ENCODE results near the gene CHST12. TPM values are rescaled to one million over a fixed set of nuclear protein-coding genes. Genes with fewer than 3 reads are reported as not detected.

The CHST12 gene
- total and polyA plus RNA-seq, 10 of the 15 experiments (the other 5 are each of a cell fraction or from before 2014, with no cell fraction given), result 0.05 to 14.2 (median 3.3) TPM

DNA sequence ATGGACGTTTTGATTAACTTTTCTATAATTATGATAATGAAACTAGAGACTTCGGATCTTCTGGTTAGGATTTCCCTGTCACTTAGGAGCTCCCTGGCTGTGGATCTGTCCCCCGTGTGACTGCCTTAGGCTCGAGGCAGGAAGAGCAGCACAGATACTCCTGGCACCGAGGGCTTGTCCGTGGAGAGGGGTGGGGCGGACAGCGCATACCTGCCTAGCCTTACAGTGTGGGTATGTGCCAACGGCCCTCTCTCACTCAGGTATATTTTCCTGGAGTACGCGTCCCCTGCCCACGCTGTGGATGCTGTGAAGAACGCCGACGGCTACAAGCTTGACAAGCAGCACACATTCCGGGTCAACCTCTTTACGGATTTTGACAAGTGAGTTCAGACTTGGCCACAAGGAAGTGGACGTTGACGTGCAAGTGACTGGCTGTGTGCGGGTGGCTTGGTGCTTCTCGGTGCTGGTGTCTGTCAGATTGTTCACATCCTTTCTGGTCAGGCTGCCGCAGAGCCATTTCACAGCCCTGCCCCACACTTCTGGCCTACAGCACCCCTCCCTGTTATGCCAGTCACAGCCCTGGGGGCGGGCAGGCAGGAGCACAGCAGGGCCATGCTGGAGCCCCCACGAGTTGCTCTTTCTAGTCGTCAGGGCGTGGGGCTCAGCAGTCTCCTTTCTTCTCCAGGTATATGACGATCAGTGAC, 40.9 kb upstream of the CHST12 start:
- no peak overlapping the region for H3K9ac ChIP-seq (ENCODE audit: control insufficient read depth, insufficient read depth, low read length)
- no peaks in the 10 kb centered on the region for H3K27me3 ChIP-seq (replicated peaks in 1 of 2; ENCODE audit: control insufficient read depth in 2 of 2, insufficient read depth in 2 of 2, low read length in 1 of 2)
- ChIA-PET SMC1A (ENCODE audit: uncharacterized antibody, unreplicated experiment) (interaction anchor here (1.0 kb wide), 1 partner anchor 25 kb away, joined by 3 read pairs; no protein-coding TSS in a partner anchor), RAD21 (ENCODE audit: unreplicated experiment) (no interaction called here), CTCF (interaction anchor here (1.8 kb wide), 1 partner anchor 106 kb away, joined by 5 read pairs; no protein-coding TSS in a partner anchor), POLR2A (no interaction called here)
- no peak for ATAC-seq
- no peak for FAIRE-seq
- no peak overlapping the region for H3K27ac ChIP-seq (ENCODE audit: control insufficient read depth, insufficient read depth)
- no peaks in the 10 kb centered on the region for H3K9me3 ChIP-seq (replicated peaks; ENCODE audit: control insufficient read depth, insufficient read depth, low read length)
- peaks cover 33% of the 10 kb centered on the region for H3K79me2 ChIP-seq (ENCODE audit: control insufficient read depth, insufficient read depth, low read length)
- no TSS peak for BruUV-seq (replicated peaks)
- no peaks in the 10 kb centered on the region for H4K20me1 ChIP-seq (ENCODE audit: control insufficient read depth, insufficient read depth)
- TF ChIP-seq BHLHE40 (IDR thresholded peaks at IDR 0.05; ENCODE audit: borderline replicate concordance in 1 of 2, low read depth in 2 of 2, low read length in 1 of 2) (no peak), ZSCAN29 (IDR thresholded peaks at IDR 0.05) (no peak), ZNF384 (IDR thresholded peaks at IDR 0.05; ENCODE audit: borderline replicate concordance, low read depth, low read length) (no peak), SREBF1 (IDR thresholded peaks at IDR 0.05; ENCODE audit: low read length) (no peak), POLR2A (IDR thresholded peaks at IDR 0.05; ENCODE audit: low read depth, low read length) (no peak), MXI1 (IDR thresholded peaks at IDR 0.05; ENCODE audit: low read depth, low read length) (no peak), YBX1 (IDR thresholded peaks at IDR 0.05) (no peak), CHD2 (IDR thresholded peaks at IDR 0.05; ENCODE audit: borderline replicate concordance, low read depth, low read length) (no peak), STAT1 (conservative IDR thresholded peaks at IDR 0.05) (no peak), RELA (IDR thresholded peaks at IDR 0.05; ENCODE audit: borderline replicate concordance, partially characterized antibody) (no peak), SIN3A (IDR thresholded peaks at IDR 0.05; ENCODE audit: low read depth, low read length) (no peak), CBX3 (IDR thresholded peaks at IDR 0.05; ENCODE audit: borderline replicate concordance, low read depth) (no peak), SMARCA5 (IDR thresholded peaks at IDR 0.05) (no peak), RUNX3 (IDR thresholded peaks at IDR 0.05; ENCODE audit: low read length) (no peak), SMAD1 (IDR thresholded peaks at IDR 0.05; ENCODE audit: low read depth, partially characterized antibody) (no peak)
- TF ChIP-seq, protein P1, sequence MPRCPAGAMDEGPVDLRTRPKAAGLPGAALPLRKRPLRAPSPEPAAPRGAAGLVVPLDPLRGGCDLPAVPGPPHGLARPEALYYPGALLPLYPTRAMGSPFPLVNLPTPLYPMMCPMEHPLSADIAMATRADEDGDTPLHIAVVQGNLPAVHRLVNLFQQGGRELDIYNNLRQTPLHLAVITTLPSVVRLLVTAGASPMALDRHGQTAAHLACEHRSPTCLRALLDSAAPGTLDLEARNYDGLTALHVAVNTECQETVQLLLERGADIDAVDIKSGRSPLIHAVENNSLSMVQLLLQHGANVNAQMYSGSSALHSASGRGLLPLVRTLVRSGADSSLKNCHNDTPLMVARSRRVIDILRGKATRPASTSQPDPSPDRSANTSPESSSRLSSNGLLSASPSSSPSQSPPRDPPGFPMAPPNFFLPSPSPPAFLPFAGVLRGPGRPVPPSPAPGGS (IDR thresholded peaks at IDR 0.05; ENCODE audit: borderline replicate concordance, insufficient read depth, low read depth, low read length, poor library complexity, severe bottlenecking), result no peak
- TF ChIP-seq, protein P2, sequence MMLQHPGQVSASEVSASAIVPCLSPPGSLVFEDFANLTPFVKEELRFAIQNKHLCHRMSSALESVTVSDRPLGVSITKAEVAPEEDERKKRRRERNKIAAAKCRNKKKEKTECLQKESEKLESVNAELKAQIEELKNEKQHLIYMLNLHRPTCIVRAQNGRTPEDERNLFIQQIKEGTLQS (IDR thresholded peaks at IDR 0.05; ENCODE audit: borderline replicate concordance, extremely low read depth, low read depth, low read length), result no peak
- TF ChIP-seq, protein P3, sequence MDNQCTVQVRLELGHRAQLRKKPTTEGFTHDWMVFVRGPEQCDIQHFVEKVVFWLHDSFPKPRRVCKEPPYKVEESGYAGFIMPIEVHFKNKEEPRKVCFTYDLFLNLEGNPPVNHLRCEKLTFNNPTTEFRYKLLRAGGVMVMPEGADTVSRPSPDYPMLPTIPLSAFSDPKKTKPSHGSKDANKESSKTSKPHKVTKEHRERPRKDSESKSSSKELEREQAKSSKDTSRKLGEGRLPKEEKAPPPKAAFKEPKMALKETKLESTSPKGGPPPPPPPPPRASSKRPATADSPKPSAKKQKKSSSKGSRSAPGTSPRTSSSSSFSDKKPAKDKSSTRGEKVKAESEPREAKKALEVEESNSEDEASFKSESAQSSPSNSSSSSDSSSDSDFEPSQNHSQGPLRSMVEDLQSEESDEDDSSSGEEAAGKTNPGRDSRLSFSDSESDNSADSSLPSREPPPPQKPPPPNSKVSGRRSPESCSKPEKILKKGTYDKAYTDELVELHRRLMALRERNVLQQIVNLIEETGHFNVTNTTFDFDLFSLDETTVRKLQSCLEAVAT (IDR thresholded peaks at IDR 0.05), result no peak
- no peak overlapping the region for H3K4me2 ChIP-seq (ENCODE audit: control insufficient read depth, insufficient read depth)
- no peak overlapping the region for H3K4me3 ChIP-seq
- in situ Hi-C loops (cut with MboI), result no loop called here
- WGBS (ENCODE audit: insufficient coverage, insufficient replicate concordance, low lambda C conversion rate, missing lambda C conversion rate), result 93% methylated on average over 27 of the region's 27 CpGs
- H3K4me1 ChIP-seq (ENCODE audit: control insufficient read depth, insufficient read depth, low read length), result no peaks in the 10 kb centered on the region
- no peak overlapping the region for H2AFZ ChIP-seq (ENCODE audit: control insufficient read depth, low read depth, low read length)
- peaks cover 35 to 39% of the 10 kb centered on the region in 2 experiments for H3K36me3 ChIP-seq (ENCODE audit: control insufficient read depth in 2 of 2, insufficient read depth in 2 of 2, low read length in 1 of 2)
- DNase-seq (ENCODE audit: low read depth, low spot score), result no peak
- intact Hi-C loops (cut with micrococcal nuclease; ENCODE audit: unreplicated experiment), result no loop called here

Measured in GM12878 (cell line).